Nephron (organoid): ENCODE results near the gene CYGB.

Experiments used
- H3K27ac Mint-ChIP-seq, 3 experiments: 2 replicates each; pipeline ENCODE4 v1.8.0; 2020; ENCODE audit warnings: mixed read lengths in 3 of 3, mild to moderate bottlenecking in 2 of 3, moderate library complexity in 1 of 3
- H3K27me3 Mint-ChIP-seq: 2 replicates; pipeline ENCODE4 v1.8.0; 2021; ENCODE audit warnings: low read depth, mild to moderate bottlenecking, moderate library complexity, mixed read lengths
- H3K36me3 Mint-ChIP-seq: 2 replicates; pipeline ENCODE4 v1.8.0; 2020; ENCODE audit warnings: low read depth, mixed read lengths
- H3K4me1 Mint-ChIP-seq: 2 replicates; pipeline ENCODE4 v1.8.0; 2020; ENCODE audit warnings: mixed read lengths
- H3K4me3 Mint-ChIP-seq, 3 experiments: 2 replicates each; pipeline ENCODE4 v1.8.0; 2020; ENCODE audit warnings: mild to moderate bottlenecking in 3 of 3, mixed read lengths in 3 of 3, moderate library complexity in 2 of 3
- H3K9me3 Mint-ChIP-seq: 2 replicates; pipeline ENCODE4 v1.8.0; 2020; ENCODE audit warnings: mixed read lengths
- CTCF ChIP-seq, 3 experiments: fragments of 200-600 bp; sonication (generic); IDR thresholded peaks; one replicate each; pipeline ENCODE4 v1.5.0; 2021; ENCODE audit warnings: antibody characterized with exemption in 3 of 3; ENCODE audit not compliant: unreplicated experiment in 3 of 3

The CYGB gene

GRCh38 chr17:76498876-76499251 lies 38.6 kb downstream of the CYGB start:
- Mint-ChIP-seq H3K9me3 (no peaks in the 10 kb centered on the region), H3K4me1 (peaks cover 25% of the 10 kb centered on the region), H3K36me3 (no peaks in the 10 kb centered on the region), H3K4me3 (peak overlapping the region; percentile 58 to 73 (median 63)), H3K27ac (peak overlapping the region; percentile 61 to 94 (median 83)), H3K27me3 (peaks cover 36% of the 10 kb centered on the region)
- no peak for TF ChIP-seq CTCF (IDR thresholded peaks at IDR 0.05; ENCODE audit: unreplicated experiment in 3 of 3)

DNA sequence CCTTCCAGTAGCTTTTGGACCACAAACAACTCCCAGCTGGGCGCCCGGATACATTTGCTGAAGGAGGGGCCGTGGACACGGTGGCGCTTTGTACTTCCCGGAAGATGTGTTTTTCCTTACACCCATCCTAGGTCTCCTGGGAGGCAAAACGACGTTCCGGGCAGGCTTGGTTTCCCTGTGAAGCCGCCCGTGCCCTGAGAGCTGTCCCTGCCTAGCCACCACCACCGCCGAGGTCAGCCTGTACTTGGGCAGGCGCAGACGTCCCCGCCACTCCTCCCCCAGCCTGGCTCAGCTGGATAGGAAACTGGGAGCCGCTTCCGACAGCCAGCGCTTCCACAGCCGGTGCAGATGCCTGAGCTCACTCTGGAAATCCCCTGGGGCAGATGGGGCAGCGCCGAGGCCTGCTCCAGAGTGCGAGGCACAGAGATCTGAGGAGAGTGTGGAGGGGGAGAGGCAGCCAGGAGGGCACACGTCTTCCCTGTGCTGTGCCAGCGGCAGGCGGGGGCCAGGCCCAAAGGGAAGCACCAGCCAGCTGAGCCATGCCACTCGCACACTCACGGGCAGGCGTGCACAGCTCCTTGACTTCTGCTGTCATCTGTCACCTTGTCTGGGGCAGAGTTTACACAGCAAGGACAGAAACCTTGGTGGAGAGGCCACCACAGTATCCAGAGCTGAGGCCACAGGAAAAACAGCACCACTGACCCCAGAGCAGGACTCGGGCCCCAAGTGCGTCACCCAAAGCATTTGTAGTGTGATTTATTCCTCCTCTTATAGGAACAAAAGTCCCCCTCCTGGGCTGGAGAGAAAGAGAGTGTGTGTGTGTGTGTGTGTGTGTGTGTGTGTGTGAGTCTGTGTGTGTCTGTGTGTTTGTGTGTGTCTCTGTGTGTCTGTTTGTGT lies 39.3 kb downstream of the CYGB start:
- TF ChIP-seq CTCF (IDR thresholded peaks at IDR 0.05; ENCODE audit: unreplicated experiment in 3 of 3): no peak
- Mint-ChIP-seq H3K4me3 (peak overlapping the region; percentile 58 to 73 (median 63)), H3K4me1 (peaks cover 28% of the 10 kb centered on the region), H3K36me3 (no peaks in the 10 kb centered on the region), H3K27me3 (peaks cover 32% of the 10 kb centered on the region), H3K27ac (peak overlapping the region; percentile 61 to 94 (median 83)), H3K9me3 (no peaks in the 10 kb centered on the region)

GRCh38 chr17:76497699-76497978 lies 39.9 kb downstream of the CYGB start:
- H3K27me3 Mint-ChIP-seq: peaks cover 27% of the 10 kb centered on the region
- H3K4me3 Mint-ChIP-seq: no peak overlapping the region
- H3K9me3 Mint-ChIP-seq: no peaks in the 10 kb centered on the region
- peak overlapping the region in 1 of 3 experiments; percentile 61 for H3K27ac Mint-ChIP-seq
- H3K36me3 Mint-ChIP-seq: no peaks in the 10 kb centered on the region
- TF ChIP-seq CTCF (IDR thresholded peaks at IDR 0.05; ENCODE audit: unreplicated experiment in 3 of 3): no peak
- H3K4me1 Mint-ChIP-seq: peaks cover 33% of the 10 kb centered on the region

DNA sequence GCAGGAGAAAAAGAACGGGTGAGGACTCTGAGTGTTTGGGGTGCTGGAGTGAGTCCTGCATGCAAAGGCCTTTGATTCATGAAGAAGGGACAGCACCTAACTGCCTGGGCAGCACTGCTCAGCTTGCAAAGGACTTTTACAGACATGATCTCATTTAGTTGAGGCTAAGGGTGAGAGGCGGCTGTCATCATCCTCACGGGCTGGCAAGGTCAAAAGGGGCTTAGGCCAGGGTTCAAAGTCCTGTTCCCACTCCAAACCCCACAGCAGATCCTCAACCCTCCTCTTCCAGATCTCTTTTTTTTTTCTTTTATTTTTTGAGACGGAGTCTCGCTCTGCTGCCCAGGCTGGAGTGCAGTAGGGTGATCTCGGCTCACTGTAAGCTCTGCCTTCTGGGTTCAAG lies 41.0 kb downstream of the CYGB start:
- Mint-ChIP-seq H3K4me1 (peaks cover 32% of the 10 kb centered on the region), H3K27me3 (peaks cover 28% of the 10 kb centered on the region), H3K27ac (no peak overlapping the region), H3K36me3 (no peaks in the 10 kb centered on the region), H3K9me3 (no peaks in the 10 kb centered on the region), H3K4me3 (no peak overlapping the region)
- TF ChIP-seq CTCF (IDR thresholded peaks at IDR 0.05; ENCODE audit: unreplicated experiment in 3 of 3): no peak

GRCh38 chr17:76495663-76496400 lies 41.7 kb downstream of the CYGB start:
- Mint-ChIP-seq H3K27me3 (peaks cover 27% of the 10 kb centered on the region), H3K36me3 (no peaks in the 10 kb centered on the region), H3K9me3 (no peaks in the 10 kb centered on the region), H3K4me3 (no peak overlapping the region), H3K27ac (no peak overlapping the region), H3K4me1 (peaks cover 31% of the 10 kb centered on the region)
- TF ChIP-seq CTCF (IDR thresholded peaks at IDR 0.05; ENCODE audit: unreplicated experiment in 3 of 3): no peak
